Measurements from ENCODE around the gene LTC4S.

LTC4S gene

DNA sequence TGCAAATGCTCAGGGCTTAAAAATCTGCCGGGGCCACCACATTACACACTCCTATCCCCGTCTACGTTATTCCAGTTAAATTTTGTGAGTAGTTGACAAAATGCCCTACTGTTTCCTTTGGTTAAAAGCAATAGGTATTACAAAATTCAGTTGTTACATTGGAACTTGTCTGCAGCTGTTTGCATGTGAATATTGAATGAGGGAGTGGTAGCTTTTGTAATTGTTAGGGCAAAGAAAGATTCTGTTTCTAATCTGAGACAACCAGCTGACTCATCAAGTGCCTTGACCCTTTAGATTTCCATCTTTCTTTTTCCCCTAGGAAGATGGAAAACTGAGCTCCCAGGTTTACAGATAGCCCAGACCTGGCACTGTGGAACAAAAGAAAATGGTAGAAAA is 31.0 kb upstream of the LTC4S start:
- TF ChIP-seq, protein P1, sequence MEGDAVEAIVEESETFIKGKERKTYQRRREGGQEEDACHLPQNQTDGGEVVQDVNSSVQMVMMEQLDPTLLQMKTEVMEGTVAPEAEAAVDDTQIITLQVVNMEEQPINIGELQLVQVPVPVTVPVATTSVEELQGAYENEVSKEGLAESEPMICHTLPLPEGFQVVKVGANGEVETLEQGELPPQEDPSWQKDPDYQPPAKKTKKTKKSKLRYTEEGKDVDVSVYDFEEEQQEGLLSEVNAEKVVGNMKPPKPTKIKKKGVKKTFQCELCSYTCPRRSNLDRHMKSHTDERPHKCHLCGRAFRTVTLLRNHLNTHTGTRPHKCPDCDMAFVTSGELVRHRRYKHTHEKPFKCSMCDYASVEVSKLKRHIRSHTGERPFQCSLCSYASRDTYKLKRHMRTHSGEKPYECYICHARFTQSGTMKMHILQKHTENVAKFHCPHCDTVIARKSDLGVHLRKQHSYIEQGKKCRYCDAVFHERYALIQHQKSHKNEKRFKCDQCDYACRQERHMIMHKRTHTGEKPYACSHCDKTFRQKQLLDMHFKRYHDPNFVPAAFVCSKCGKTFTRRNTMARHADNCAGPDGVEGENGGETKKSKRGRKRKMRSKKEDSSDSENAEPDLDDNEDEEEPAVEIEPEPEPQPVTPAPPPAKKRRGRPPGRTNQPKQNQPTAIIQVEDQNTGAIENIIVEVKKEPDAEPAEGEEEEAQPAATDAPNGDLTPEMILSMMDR (IDR thresholded peaks at IDR 0.05; ENCODE audit: borderline replicate concordance, extremely low read depth, low read length, poor library complexity, severe bottlenecking) = no peak
- TF ChIP-seq EZH2 (IDR thresholded peaks at IDR 0.05; ENCODE audit: borderline replicate concordance, low read depth, low read length, severe bottlenecking) = no peak
- Histone ChIP-seq H3K4me1 (ENCODE audit: insufficient read depth, low read length) (peaks cover 18% of the 10 kb centered on the region), H3K27ac (ENCODE audit: low read length) (no peak overlapping the region), H3K4me2 (ENCODE audit: insufficient read depth, low read length) (no peak overlapping the region), H3K79me2 (ENCODE audit: insufficient read depth, low read length) (peaks cover 91% of the 10 kb centered on the region), H2AFZ (ENCODE audit: low read depth, low read length) (no peak overlapping the region), H3K36me3 (ENCODE audit: insufficient read depth, low read length) (peaks cover 33% of the 10 kb centered on the region), H4K20me1 (ENCODE audit: insufficient read depth, low read length) (peaks cover 83% of the 10 kb centered on the region), H3K9ac (ENCODE audit: low read depth, low read length) (no peak overlapping the region), H3K9me3 (ENCODE audit: insufficient read depth, low read length, severe bottlenecking) (no peaks in the 10 kb centered on the region), H3K4me3 (ENCODE audit: low read depth in 1 of 2, low read length in 2 of 2) (no peak overlapping the region), H3K27me3 (ENCODE audit: insufficient read depth, low read length, poor library complexity) (no peaks in the 10 kb centered on the region)
- ATAC-seq (ENCODE audit: insufficient read depth, low read depth) (no peak), DNase-seq (no peak)

DNA sequence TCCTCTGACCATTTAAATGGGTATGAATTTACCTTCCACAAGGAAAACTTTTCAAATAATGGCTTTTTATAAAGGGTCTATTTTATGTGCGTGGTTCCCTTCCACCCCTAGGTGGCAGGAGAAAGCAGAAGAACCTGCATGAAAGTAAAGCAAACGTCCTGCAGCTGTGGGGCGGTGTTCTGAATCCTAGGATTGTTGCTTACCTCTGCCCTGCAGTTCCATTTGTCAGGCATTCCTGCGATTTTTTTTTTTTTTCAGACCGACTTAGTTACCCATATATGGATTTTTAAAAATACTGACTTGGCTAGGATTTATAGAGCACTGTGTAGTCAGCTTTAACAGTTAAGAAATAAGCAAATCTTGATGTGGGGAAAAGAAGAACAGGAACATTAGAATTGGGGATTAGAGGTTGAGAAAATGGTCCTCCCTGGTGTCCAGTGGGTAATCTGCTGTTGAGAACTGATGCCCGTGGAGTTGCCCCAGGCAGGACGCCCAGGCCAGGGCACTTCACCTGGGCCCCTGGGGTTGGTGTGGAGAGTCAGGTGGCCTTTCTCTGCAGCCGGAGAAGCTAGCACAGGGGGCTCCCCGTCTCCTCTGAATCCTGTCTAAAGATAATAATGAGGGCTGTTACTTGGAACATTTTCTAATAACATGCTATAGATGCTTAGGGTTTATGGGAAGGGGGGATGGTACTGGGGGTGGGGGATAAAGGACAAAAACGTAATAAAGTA is 30.4 kb upstream of the LTC4S start:
- Histone ChIP-seq H3K36me3 (ENCODE audit: insufficient read depth, low read length) (peaks cover 39% of the 10 kb centered on the region), H3K9ac (ENCODE audit: low read depth, low read length) (no peak overlapping the region), H3K9me3 (ENCODE audit: insufficient read depth, low read length, severe bottlenecking) (no peaks in the 10 kb centered on the region), H3K4me1 (ENCODE audit: insufficient read depth, low read length) (peaks cover 18% of the 10 kb centered on the region), H3K27ac (ENCODE audit: low read length) (no peak overlapping the region), H2AFZ (ENCODE audit: low read depth, low read length) (no peak overlapping the region), H3K27me3 (ENCODE audit: insufficient read depth, low read length, poor library complexity) (no peaks in the 10 kb centered on the region), H3K79me2 (ENCODE audit: insufficient read depth, low read length) (peaks cover 87% of the 10 kb centered on the region), H3K4me2 (ENCODE audit: insufficient read depth, low read length) (no peak overlapping the region), H3K4me3 (ENCODE audit: low read depth in 1 of 2, low read length in 2 of 2) (no peak overlapping the region), H4K20me1 (ENCODE audit: insufficient read depth, low read length) (peaks cover 83% of the 10 kb centered on the region)
- TF ChIP-seq EZH2 (IDR thresholded peaks at IDR 0.05; ENCODE audit: borderline replicate concordance, low read depth, low read length, severe bottlenecking) = no peak
- TF ChIP-seq, protein P1 (IDR thresholded peaks at IDR 0.05; ENCODE audit: borderline replicate concordance, extremely low read depth, low read length, poor library complexity, severe bottlenecking) = peak; percentile 90
- DNase-seq (peak; percentile 60), ATAC-seq (ENCODE audit: insufficient read depth, low read depth) (peak; percentile 75)

DNA sequence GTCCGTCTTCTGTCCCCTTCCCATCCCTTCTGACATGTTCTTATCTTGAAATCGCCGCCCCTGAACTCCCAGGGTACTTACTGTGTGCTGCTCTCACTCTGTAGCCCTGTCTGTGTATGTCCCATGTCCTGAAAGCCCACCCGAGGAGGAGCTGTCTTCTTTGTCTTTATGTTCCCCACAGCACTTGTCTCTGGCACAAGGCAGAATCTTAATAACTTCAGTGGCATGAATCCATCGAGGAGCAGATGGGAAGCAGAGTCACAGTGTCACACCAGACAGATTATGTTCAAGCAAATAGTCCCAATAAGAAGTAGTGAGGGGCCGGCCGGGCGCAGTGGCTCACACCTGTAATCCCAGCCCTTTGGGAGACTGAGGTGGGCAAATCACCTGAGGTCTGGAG is 29.7 kb upstream of the LTC4S start:
- Histone ChIP-seq H3K4me3 (ENCODE audit: low read depth in 1 of 2, low read length in 2 of 2) (no peak overlapping the region), H4K20me1 (ENCODE audit: insufficient read depth, low read length) (peaks cover 80% of the 10 kb centered on the region), H3K36me3 (ENCODE audit: insufficient read depth, low read length) (peaks cover 45% of the 10 kb centered on the region), H3K4me2 (ENCODE audit: insufficient read depth, low read length) (no peak overlapping the region), H3K27me3 (ENCODE audit: insufficient read depth, low read length, poor library complexity) (no peaks in the 10 kb centered on the region), H3K9me3 (ENCODE audit: insufficient read depth, low read length, severe bottlenecking) (no peaks in the 10 kb centered on the region), H3K9ac (ENCODE audit: low read depth, low read length) (no peak overlapping the region), H3K79me2 (ENCODE audit: insufficient read depth, low read length) (peaks cover 82% of the 10 kb centered on the region), H3K27ac (ENCODE audit: low read length) (no peak overlapping the region), H2AFZ (ENCODE audit: low read depth, low read length) (no peak overlapping the region), H3K4me1 (ENCODE audit: insufficient read depth, low read length) (peaks cover 18% of the 10 kb centered on the region)
- DNase-seq (no peak), ATAC-seq (ENCODE audit: insufficient read depth, low read depth) (no peak)
- TF ChIP-seq EZH2 (IDR thresholded peaks at IDR 0.05; ENCODE audit: borderline replicate concordance, low read depth, low read length, severe bottlenecking) = no peak
- TF ChIP-seq, protein P1 (IDR thresholded peaks at IDR 0.05; ENCODE audit: borderline replicate concordance, extremely low read depth, low read length, poor library complexity, severe bottlenecking) = no peak
